Measurements from ENCODE around the gene ATM.
A peak's percentile ranks its signal among the peaks of the same experiment; 100 is the strongest.

The ATM gene

DNA sequence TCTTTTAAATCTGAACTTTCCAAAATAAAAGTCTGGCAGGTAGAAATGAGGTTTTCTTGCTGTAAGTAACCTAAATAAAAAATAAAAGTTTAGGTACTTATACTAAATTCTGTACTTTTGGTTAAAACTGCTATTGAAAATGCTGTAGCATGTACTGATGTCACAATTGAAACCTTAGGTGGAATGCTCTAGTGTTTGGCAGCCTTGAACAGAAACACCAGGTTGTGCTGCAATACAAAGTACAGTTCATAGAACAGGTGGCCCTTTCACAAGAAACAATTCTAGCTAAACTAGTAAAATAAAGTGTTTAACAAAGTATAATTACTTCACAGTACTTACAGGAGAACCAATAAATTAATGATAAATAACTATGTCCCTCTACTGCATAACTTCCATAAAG is 25.5 kb upstream of the ATM start:
- H3K36me3 ChIP-seq, result peaks cover 18 to 41% (median 32%) of the 10 kb centered on the region in 3 donors
- TF ChIP-seq, protein P1, sequence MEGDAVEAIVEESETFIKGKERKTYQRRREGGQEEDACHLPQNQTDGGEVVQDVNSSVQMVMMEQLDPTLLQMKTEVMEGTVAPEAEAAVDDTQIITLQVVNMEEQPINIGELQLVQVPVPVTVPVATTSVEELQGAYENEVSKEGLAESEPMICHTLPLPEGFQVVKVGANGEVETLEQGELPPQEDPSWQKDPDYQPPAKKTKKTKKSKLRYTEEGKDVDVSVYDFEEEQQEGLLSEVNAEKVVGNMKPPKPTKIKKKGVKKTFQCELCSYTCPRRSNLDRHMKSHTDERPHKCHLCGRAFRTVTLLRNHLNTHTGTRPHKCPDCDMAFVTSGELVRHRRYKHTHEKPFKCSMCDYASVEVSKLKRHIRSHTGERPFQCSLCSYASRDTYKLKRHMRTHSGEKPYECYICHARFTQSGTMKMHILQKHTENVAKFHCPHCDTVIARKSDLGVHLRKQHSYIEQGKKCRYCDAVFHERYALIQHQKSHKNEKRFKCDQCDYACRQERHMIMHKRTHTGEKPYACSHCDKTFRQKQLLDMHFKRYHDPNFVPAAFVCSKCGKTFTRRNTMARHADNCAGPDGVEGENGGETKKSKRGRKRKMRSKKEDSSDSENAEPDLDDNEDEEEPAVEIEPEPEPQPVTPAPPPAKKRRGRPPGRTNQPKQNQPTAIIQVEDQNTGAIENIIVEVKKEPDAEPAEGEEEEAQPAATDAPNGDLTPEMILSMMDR (IDR thresholded peaks at IDR 0.05), result no peak
- DNase-seq, result no peak
- intact Hi-C loops (cut with DNase I; ENCODE audit: low total_unique reads), result no loop called here
- H3K27ac ChIP-seq, result no peak overlapping the region
- H3K9me3 ChIP-seq, result no peaks in the 10 kb centered on the region
- peaks cover 0 to 12% (median 0%) of the 10 kb centered on the region in 4 donors for H3K4me1 ChIP-seq
- H3K27me3 ChIP-seq, result no peaks in the 10 kb centered on the region
- no peak overlapping the region for H3K4me3 ChIP-seq

DNA sequence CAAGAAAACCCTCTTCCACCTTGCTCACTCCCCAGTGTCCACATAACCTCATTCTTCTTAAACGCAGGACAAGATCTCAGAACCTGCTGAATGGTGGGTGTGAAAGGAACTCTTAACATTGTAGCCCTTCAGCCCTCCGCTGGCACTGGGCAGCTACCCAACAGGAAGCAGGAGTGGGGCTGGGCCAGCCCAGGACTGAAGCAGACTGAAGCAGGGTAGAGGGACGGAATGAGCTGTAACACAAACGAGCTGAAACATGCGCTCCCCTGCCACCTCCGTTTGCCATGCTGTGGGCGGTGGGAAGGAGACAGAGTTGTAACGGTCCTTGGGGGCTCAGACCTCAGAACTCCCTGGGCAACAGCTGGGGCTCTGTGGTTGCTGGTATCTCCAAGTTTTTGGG is 24.0 kb upstream of the ATM start:
- H3K27ac ChIP-seq, result no peak overlapping the region
- H3K4me3 ChIP-seq, result no peak overlapping the region
- H3K36me3 ChIP-seq, result peaks cover 6 to 29% (median 21%) of the 10 kb centered on the region in 3 donors
- H3K9me3 ChIP-seq, result no peaks in the 10 kb centered on the region
- peak in 1 of 2 donors; percentile 31 for DNase-seq
- TF ChIP-seq, protein P1 (IDR thresholded peaks at IDR 0.05), result no peak
- intact Hi-C loops (cut with DNase I; ENCODE audit: low total_unique reads), result no loop called here
- no peaks in the 10 kb centered on the region for H3K27me3 ChIP-seq
- H3K4me1 ChIP-seq, result peaks cover 0 to 12% (median 0%) of the 10 kb centered on the region in 4 donors

DNA sequence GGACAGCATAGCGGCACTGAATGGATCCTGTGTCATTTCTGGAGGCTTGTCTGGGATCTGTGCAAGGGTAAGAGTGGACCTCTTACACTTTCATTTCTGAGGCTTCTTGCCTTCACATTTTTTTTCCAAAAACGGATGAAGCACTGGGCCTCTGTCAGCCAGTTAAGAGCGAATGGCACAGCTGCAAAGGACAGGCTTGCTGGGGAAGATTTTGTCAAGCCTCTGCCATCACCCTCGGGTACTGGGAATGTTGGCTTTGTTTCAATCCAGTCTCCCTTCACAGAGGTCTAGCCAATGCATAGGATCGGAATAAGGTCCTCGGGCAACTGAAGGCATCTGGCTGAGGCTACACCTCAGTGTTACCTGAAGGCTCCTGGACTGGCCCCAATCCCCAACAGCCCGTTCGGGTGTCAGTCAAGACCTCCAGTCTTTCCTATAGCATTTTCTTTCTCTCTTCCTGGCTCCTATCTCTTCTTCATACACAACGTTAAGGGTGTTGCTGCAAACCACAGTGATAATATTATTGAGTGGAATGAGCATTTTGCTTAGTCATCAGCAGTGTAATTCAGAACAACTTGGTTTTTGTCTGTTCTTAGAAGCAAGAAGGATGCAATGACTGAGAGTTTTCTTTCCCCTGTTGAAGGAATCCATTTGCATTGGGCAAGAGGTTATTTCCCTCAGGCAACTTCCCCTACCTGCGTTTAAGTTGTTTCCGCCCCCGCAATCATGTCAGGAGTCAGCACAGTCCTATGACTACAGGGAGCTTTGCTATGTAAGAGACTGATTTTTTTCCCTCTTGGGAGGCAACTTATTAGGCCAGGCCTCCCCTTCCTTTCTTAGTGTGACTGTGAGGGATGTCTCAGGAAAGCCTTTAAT is 23.2 kb upstream of the ATM start:
- H3K27me3 ChIP-seq, result no peaks in the 10 kb centered on the region
- intact Hi-C loops (cut with DNase I; ENCODE audit: low total_unique reads), result no loop called here
- H3K9me3 ChIP-seq, result no peaks in the 10 kb centered on the region
- DNase-seq, result no peak
- H3K4me3 ChIP-seq, result no peak overlapping the region
- H3K27ac ChIP-seq, result no peak overlapping the region
- TF ChIP-seq, protein P1 (IDR thresholded peaks at IDR 0.05), result no peak
- H3K4me1 ChIP-seq, result peaks cover 0 to 12% (median 0%) of the 10 kb centered on the region in 4 donors
- H3K36me3 ChIP-seq, result peaks cover 6 to 29% (median 26%) of the 10 kb centered on the region in 3 donors

DNA sequence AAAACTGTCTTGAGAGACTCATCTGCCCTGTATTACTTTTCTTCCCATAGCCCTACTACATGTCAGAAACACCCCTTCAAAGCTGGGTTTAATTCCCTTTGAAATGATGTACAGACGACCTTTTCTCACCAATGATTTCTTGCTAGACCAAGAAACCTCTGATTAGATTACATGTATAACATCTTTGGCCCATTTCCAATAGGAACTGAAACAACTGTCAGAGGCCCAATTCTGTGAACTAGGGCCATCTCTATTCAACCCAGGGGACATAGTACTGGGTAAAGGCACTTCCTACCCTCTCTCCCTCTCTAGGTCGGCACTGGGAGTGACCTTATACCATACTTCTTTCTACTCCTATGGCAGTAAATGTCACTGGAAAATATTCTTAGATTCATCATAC is 19.8 kb upstream of the ATM start:
- Histone ChIP-seq H3K9me3 (no peaks in the 10 kb centered on the region), H3K4me1 (peaks cover 0 to 12% (median 0%) of the 10 kb centered on the region in 4 donors), H3K4me3 (no peak overlapping the region), H3K27ac (no peak overlapping the region), H3K27me3 (no peaks in the 10 kb centered on the region), H3K36me3 (peaks cover 20 to 32% (median 32%) of the 10 kb centered on the region in 3 donors)
- TF ChIP-seq, protein P1 (IDR thresholded peaks at IDR 0.05), result no peak
- intact Hi-C loops (cut with DNase I; ENCODE audit: low total_unique reads), result no loop called here
- DNase-seq, result no peak

DNA sequence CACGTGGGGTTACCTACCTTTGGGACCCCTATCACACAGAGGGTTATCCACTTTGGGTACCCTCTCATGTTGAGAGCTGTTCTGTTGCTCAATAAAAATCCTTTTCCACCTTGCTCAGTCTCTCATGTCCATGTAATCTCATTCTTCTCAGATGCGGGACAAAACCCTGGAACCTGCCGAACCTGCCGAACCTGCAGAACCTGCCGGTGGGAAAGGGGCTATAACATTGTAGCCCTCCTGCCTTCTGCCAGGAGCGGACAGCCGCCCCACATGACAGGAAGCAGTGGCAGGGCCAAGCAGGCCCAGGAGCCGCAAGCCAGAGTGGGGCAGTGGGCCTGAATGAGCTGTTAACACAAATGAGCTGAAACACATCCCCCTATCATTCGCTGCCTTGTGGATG is 18.5 kb upstream of the ATM start:
- H3K27me3 ChIP-seq, result no peaks in the 10 kb centered on the region
- no peaks in the 10 kb centered on the region for H3K9me3 ChIP-seq
- TF ChIP-seq, protein P1 (IDR thresholded peaks at IDR 0.05), result no peak
- no peak overlapping the region for H3K27ac ChIP-seq
- peaks cover 0 to 8% (median 0%) of the 10 kb centered on the region in 4 donors for H3K4me1 ChIP-seq
- H3K36me3 ChIP-seq, result peaks cover 20 to 37% (median 32%) of the 10 kb centered on the region in 3 donors
- H3K4me3 ChIP-seq, result no peak overlapping the region
- intact Hi-C loops (cut with DNase I; ENCODE audit: low total_unique reads), result no loop called here
- DNase-seq, result no peak
